Neutrophil (primary cell): ENCODE results near the gene TAF8.

Experiments
- H3K27ac ChIP-seq: fragments of 200-600 bp; sonication (generic); 2 replicates; pipeline ENCODE4 v1.5.1; 2016; ENCODE audit warnings: mild to moderate bottlenecking, moderate library complexity
- H3K27me3 ChIP-seq: fragments of 200-600 bp; sonication (generic); 2 replicates; pipeline ENCODE4 v1.6.0; 2016; ENCODE audit warnings: mild to moderate bottlenecking
- H3K36me3 ChIP-seq: fragments of 200-600 bp; sonication (generic); 2 replicates; pipeline ENCODE4 v1.5.1; 2017
- H3K4me1 ChIP-seq, 2 experiments: fragments of 200-600 bp in 1 of 2; sonication (generic) in 1 of 2; 1 replicate in 1 of 2; 2 replicates in 1 of 2; pipeline versions ENCODE4 v1.5.1 to v1.6.1; 2013 to 2016; ENCODE audit warnings: low read depth in 1 of 2, low read length in 1 of 2, mild to moderate bottlenecking in 1 of 2, moderate library complexity in 1 of 2; ENCODE audit not compliant: control insufficient read depth in 1 of 2, insufficient read depth in 1 of 2
- H3K4me3 ChIP-seq, 2 experiments: fragments of 200-600 bp in 1 of 2; sonication (generic) in 1 of 2; 1 replicate in 1 of 2; 2 replicates in 1 of 2; pipeline ENCODE4 v1.5.1; 2013 to 2016; ENCODE audit warnings: low read depth in 1 of 2, low read length in 1 of 2, mild to moderate bottlenecking in 1 of 2, moderate library complexity in 1 of 2
- H3K9me3 ChIP-seq: fragments of 200-600 bp; sonication (generic); 2 replicates; pipeline ENCODE4 v1.5.1; 2016
- CTCF ChIP-seq: fragments of 200-600 bp; sonication (generic); IDR thresholded peaks from 2 replicates; pipeline ENCODE4 v1.5.1; 2016; ENCODE audit warnings: antibody characterized with exemption

TAF8 gene

GRCh38 chr6:42020967-42021366 is 29.4 kb upstream of the TAF8 start:
- H3K9me3 ChIP-seq: no peaks in the 10 kb centered on the region
- no peak for TF ChIP-seq CTCF
- peaks cover 23 to 29% of the 10 kb centered on the region in 2 experiments for H3K4me1 ChIP-seq
- H3K27me3 ChIP-seq: no peaks in the 10 kb centered on the region
- no peaks in the 10 kb centered on the region for H3K36me3 ChIP-seq
- H3K27ac ChIP-seq: no peak overlapping the region
- no peak overlapping the region for H3K4me3 ChIP-seq

DNA sequence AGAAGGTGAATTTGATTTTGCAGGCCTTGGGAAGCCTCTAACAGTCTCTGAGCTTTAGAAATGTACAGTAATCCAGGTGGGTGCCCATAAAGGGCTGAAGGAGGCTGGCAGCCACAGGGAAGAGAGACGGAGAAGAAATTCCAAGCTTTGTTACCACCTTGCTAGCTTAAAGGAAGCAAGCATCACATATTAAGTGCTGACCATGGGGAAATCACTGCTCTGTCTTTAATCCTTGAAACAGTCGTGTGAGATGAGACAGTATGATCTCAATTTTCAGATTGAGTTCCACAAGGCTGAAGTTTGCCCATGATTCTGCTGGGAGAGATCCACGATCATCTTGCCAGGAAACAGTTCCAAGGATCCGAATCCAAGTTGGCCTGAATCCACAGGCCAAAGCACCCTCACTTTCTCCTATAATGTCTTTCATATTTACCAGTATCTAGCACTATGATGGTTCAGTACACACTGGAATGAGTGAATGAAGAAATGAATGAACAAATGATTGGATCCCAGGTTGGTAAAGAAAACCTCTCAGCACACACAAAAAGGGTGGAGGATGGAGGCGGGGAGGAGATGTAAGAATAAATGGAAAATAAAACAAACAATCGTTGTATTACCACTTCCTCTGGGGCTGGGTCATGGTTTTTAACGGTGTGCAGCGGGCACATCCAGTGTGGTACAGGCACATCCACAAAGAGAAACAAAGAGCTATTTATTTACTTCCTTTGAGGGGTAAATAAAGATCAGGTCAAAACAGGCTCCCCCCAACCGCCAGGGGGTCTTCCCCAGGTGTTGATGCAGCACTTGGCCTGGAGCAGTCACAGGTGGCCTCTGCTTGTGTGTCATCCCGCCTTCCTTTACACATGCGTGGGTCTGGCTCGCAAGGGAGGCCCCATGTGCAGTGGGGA is 28.2 kb upstream of the TAF8 start:
- H3K36me3 ChIP-seq: no peaks in the 10 kb centered on the region
- H3K4me1 ChIP-seq: peaks cover 34 to 41% of the 10 kb centered on the region in 2 experiments
- no peak for TF ChIP-seq CTCF
- peak overlapping the region; percentile 72 for H3K27ac ChIP-seq
- no peaks in the 10 kb centered on the region for H3K9me3 ChIP-seq
- H3K27me3 ChIP-seq: no peaks in the 10 kb centered on the region
- H3K4me3 ChIP-seq: no peak overlapping the region

- Histone ChIP-seq H3K9me3 (no peaks in the 10 kb centered on the region), H3K36me3 (no peaks in the 10 kb centered on the region), H3K27ac (peak overlapping the region; percentile 72), H3K4me3 (no peak overlapping the region), H3K27me3 (no peaks in the 10 kb centered on the region), H3K4me1 (peaks cover 42 to 48% of the 10 kb centered on the region in 2 experiments)
- no peak for TF ChIP-seq CTCF
Measured at GRCh38 chr6:42022755-42023384, 27.5 kb upstream of the TAF8 start.

DNA sequence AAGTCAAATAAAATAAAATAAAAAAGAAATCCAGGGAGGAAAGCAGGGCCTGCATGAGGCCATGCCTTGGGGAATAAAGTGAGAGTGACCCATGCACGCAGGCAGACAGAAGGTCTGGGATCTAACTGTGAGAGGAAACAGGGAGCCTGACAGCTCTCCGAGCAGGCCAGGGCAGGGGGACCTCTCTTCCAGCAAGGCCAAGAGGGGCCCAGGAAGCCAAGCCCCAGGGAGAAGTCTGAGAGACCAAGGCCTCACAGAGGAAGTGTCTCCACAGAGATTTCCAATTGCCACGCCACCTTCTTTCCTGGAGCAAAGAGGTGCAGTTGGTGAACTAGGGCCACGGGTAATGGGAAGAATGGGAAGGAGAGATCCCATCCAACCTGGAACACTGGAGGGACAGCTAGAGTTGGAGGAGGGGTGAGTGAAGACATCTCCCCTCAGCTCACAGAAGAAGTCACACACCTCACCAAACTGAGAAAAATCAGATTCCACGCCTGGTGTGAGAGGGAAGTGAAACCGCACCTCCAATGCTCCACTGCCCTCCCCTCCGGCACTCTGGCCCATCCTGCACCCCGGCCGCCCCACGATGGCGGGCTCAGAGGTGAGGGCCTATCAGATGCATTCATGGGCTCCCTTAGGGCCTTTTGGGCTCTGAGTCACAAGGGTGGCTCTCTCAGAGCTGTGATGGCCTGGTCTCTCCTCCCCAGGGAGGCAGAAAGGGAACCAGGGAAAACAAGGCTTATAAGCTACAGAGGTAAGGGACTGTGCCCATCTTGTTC is 25.1 kb upstream of the TAF8 start:
- TF ChIP-seq CTCF: no peak
- H3K27me3 ChIP-seq: no peaks in the 10 kb centered on the region
- H3K9me3 ChIP-seq: no peaks in the 10 kb centered on the region
- no peak overlapping the region for H3K4me3 ChIP-seq
- H3K4me1 ChIP-seq: peaks cover 66 to 72% of the 10 kb centered on the region in 2 experiments
- no peaks in the 10 kb centered on the region for H3K36me3 ChIP-seq
- H3K27ac ChIP-seq: peak overlapping the region; percentile 96

DNA sequence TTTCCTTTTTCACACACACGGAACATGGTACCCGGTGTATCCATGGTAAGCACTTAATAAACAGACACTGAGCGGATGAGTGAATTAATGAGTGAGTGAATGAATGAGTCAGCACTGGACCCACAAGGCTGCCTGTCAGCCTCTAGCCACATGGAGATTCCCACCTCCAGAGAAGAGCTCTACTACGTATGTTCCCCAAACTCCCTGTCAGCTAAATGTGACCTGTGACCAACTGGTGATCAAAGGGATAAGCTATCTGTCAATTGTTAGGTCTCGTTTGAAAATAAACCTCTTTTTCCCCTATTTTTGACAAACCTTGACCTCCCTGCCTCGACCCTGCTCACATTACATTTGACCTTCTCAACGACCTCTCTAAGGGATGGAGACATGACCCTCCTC is 24.5 kb upstream of the TAF8 start:
- Histone ChIP-seq H3K27ac (peak overlapping the region; percentile 96), H3K9me3 (no peaks in the 10 kb centered on the region), H3K36me3 (no peaks in the 10 kb centered on the region), H3K27me3 (no peaks in the 10 kb centered on the region), H3K4me3 (no peak overlapping the region), H3K4me1 (peaks cover 71 to 78% of the 10 kb centered on the region in 2 experiments)
- no peak for TF ChIP-seq CTCF
